Endothelial cell (in vitro differentiated cells): ENCODE results near the gene HLA-DOA. TPM values are rescaled to one million over a fixed set of nuclear protein-coding genes. Genes with fewer than 3 reads are reported as not detected.

Experiments used
- DNase-seq: peaks from one replicate; pipeline ENCODE4 v3.0.0; 2021; ENCODE audit warnings: low spot score
- H3K27ac Mint-ChIP-seq: one replicate; pipeline ENCODE4 v1.8.0; 2021; ENCODE audit warnings: mixed read lengths, inconsistent platforms; ENCODE audit not compliant: unreplicated experiment
- H3K27me3 Mint-ChIP-seq: one replicate; pipeline ENCODE4 v1.8.0; 2021; ENCODE audit warnings: mild to moderate bottlenecking, moderate library complexity, mixed read lengths, inconsistent platforms; ENCODE audit not compliant: unreplicated experiment
- H3K36me3 Mint-ChIP-seq: one replicate; pipeline ENCODE4 v1.8.0; 2021; ENCODE audit warnings: mild to moderate bottlenecking, low read depth, mixed read lengths, inconsistent platforms; ENCODE audit not compliant: unreplicated experiment
- H3K4me1 Mint-ChIP-seq: one replicate; pipeline ENCODE4 v1.8.0; 2021; ENCODE audit warnings: mild to moderate bottlenecking, mixed read lengths, inconsistent platforms; ENCODE audit not compliant: unreplicated experiment
- H3K4me3 Mint-ChIP-seq: one replicate; pipeline ENCODE4 v1.8.0; 2021; ENCODE audit warnings: mild to moderate bottlenecking, mixed read lengths, inconsistent platforms; ENCODE audit not compliant: unreplicated experiment
- H3K9me3 Mint-ChIP-seq: one replicate; pipeline ENCODE4 v1.8.0; 2021; ENCODE audit warnings: mixed read lengths, inconsistent platforms; ENCODE audit not compliant: unreplicated experiment
- CTCF ChIP-seq: fragments of 200-600 bp; sonication (generic); IDR thresholded peaks from one replicate; pipeline ENCODE4 v1.5.0; 2021; ENCODE audit warnings: antibody characterized with exemption; ENCODE audit not compliant: unreplicated experiment
- total RNA-seq: library from RNA; stranded (reverse); fragmentation: NEBNext Ultra II Directional; extraction: Animal tissue kit (Norgen Biotek cat#: 25700); gene quantifications from one replicate; pipeline ENCODE4 v1.2.1, GENCODE V29; 2021; ENCODE audit not compliant: unreplicated experiment

Gene HLA-DOA
- total RNA-seq, 1 donor from 2014 or later: 7.3 TPM

GRCh38 chr6:32956176-32956575, 53.2 kb downstream of the HLA-DOA start:
- Mint-ChIP-seq H3K9me3 (no peaks in the 10 kb centered on the region), H3K4me1 (peaks cover 13% of the 10 kb centered on the region), H3K36me3 (no peaks in the 10 kb centered on the region), H3K4me3 (no peak overlapping the region), H3K27me3 (peaks cover 3% of the 10 kb centered on the region), H3K27ac (no peak overlapping the region)
- no peak for TF ChIP-seq CTCF
- DNase-seq: no peak

GRCh38 chr6:32954986-32955802, 54.2 kb downstream of the HLA-DOA start:
- H3K4me3 Mint-ChIP-seq: no peak overlapping the region
- no peak overlapping the region for H3K27ac Mint-ChIP-seq
- TF ChIP-seq CTCF: peak; percentile 59
- peaks cover 15% of the 10 kb centered on the region for H3K4me1 Mint-ChIP-seq
- H3K36me3 Mint-ChIP-seq: no peaks in the 10 kb centered on the region
- H3K9me3 Mint-ChIP-seq: no peaks in the 10 kb centered on the region
- H3K27me3 Mint-ChIP-seq: no peaks in the 10 kb centered on the region
- peak; percentile 30 for DNase-seq

- peaks cover 22% of the 10 kb centered on the region for H3K4me1 Mint-ChIP-seq
- no peak overlapping the region for H3K4me3 Mint-ChIP-seq
- TF ChIP-seq CTCF: no peak
- H3K27me3 Mint-ChIP-seq: no peaks in the 10 kb centered on the region
- H3K27ac Mint-ChIP-seq: no peak overlapping the region
- no peaks in the 10 kb centered on the region for H3K9me3 Mint-ChIP-seq
- DNase-seq: no peak
- H3K36me3 Mint-ChIP-seq: no peaks in the 10 kb centered on the region
Observed at GRCh38 chr6:32954267-32954666, 55.1 kb downstream of the HLA-DOA start.

Other genes with a start within 250 kb of the HLA-DOA start
- gene HLA-DQB2, start 246.1 kb downstream of the HLA-DOA start, total RNA-seq: 0.31 TPM
- not detected for gene HLA-DOB, start 192.6 kb downstream of the HLA-DOA start, total RNA-seq
- gene TAP2, start 170.9 kb downstream of the HLA-DOA start, total RNA-seq: 9.2 TPM
- 5.2 TPM for gene PSMB8, start 165.5 kb downstream of the HLA-DOA start, total RNA-seq
- gene TAP1, start 155.9 kb downstream of the HLA-DOA start, total RNA-seq: 1.6 TPM
- not detected for gene PSMB9, start 155.4 kb downstream of the HLA-DOA start, total RNA-seq
- 1.3 TPM for gene HLA-DMB, start 68.6 kb downstream of the HLA-DOA start, total RNA-seq
- gene HLA-DMA, start 56.5 kb downstream of the HLA-DOA start, total RNA-seq: 13.0 TPM
- 186 TPM for gene BRD2, start 41.0 kb downstream of the HLA-DOA start, total RNA-seq
- 8.5 TPM for gene HLA-DPA1, start 64.1 kb upstream of the HLA-DOA start, total RNA-seq
- 14.4 TPM for gene HLA-DPB1, start 66.4 kb upstream of the HLA-DOA start, total RNA-seq
- 127 TPM for gene COL11A2, start 182.9 kb upstream of the HLA-DOA start, total RNA-seq
- 35.8 TPM for gene RXRB, start 191.1 kb upstream of the HLA-DOA start, total RNA-seq
- 108 TPM for gene SLC39A7, start 191.3 kb upstream of the HLA-DOA start, total RNA-seq
- 6.5 TPM for gene HSD17B8, start 195.1 kb upstream of the HLA-DOA start, total RNA-seq
- gene RING1, start 198.9 kb upstream of the HLA-DOA start, total RNA-seq: 19.6 TPM